ENCODE data around the gene MEX3A. TPM values are rescaled to one million over a fixed set of nuclear protein-coding genes. Genes with fewer than 3 reads are reported as not detected.
A peak's percentile ranks its signal among the peaks of the same experiment; 100 is the strongest.

MEX3A gene
- total RNA-seq, 1 experiment from 2014 or later = 68.0 TPM

- Histone ChIP-seq H2BK12ac (ENCODE audit: insufficient read length, low read depth, low read length) (no peak overlapping the region), H4K20me1 (ENCODE audit: control insufficient read depth, insufficient read depth, insufficient read length) (no peaks in the 10 kb centered on the region), H3K23ac (ENCODE audit: insufficient read length, low read depth, low read length) (no peak overlapping the region), H2AK5ac (ENCODE audit: insufficient read length, low read length) (no peak overlapping the region), H2BK120ac (ENCODE audit: low read depth, low read length, poor library complexity, severe bottlenecking) (no peak overlapping the region), H3K9me3 (ENCODE audit: control insufficient read depth, low read depth, low read length) (no peaks in the 10 kb centered on the region), H3K79me2 (ENCODE audit: insufficient read depth, low read length) (no peaks in the 10 kb centered on the region), H3K4me2 (ENCODE audit: insufficient read depth, insufficient read length, low read length) (no peak overlapping the region), H3K18ac (ENCODE audit: insufficient read length, low read depth, low read length) (no peak overlapping the region), H4K91ac (ENCODE audit: insufficient read length, low read depth, low read length) (no peak overlapping the region), H3K79me1 (ENCODE audit: insufficient read depth, low read depth, low read length, poor library complexity, severe bottlenecking) (no peaks in the 10 kb centered on the region), H3K9ac (ENCODE audit: extremely low read depth, insufficient read length, low read length) (no peak overlapping the region), H4K8ac (replicated peaks; ENCODE audit: insufficient read length, low read depth, low read length) (no peak overlapping the region), H3K14ac (ENCODE audit: insufficient read depth, low read length) (no peak overlapping the region), H4K5ac (ENCODE audit: insufficient read length, low read depth, low read length) (no peak overlapping the region), H2BK20ac (ENCODE audit: low read depth, low read length, poor library complexity, severe bottlenecking) (no peak overlapping the region), H3K4me1 (ENCODE audit: insufficient read depth, low read length) (no peaks in the 10 kb centered on the region), H3K23me2 (ENCODE audit: insufficient read length, low read depth, low read length, poor library complexity, severe bottlenecking) (no peaks in the 10 kb centered on the region), H3K27ac (ENCODE audit: insufficient read length, low read depth, low read length) (no peak overlapping the region), H2BK5ac (ENCODE audit: insufficient read length, low read length) (no peak overlapping the region), H3K4ac (ENCODE audit: low read depth, low read length) (no peak overlapping the region), H3K56ac (ENCODE audit: insufficient read length, low read depth, low read length) (no peak overlapping the region), H3T11ph (ENCODE audit: low read length) (no peak overlapping the region), H2BK15ac (ENCODE audit: low read depth, low read length) (no peak overlapping the region), H3K27me3 (ENCODE audit: insufficient read depth, low read length) (no peaks in the 10 kb centered on the region), H2AFZ (ENCODE audit: low read length) (no peak overlapping the region)
- H3K27ac Mint-ChIP-seq = peak overlapping the region in 2 of 3 experiments; percentile 7 to 23; a peak in 3 of 7 replicates
- no peak overlapping the region for H3K4me3 Mint-ChIP-seq
- H3K9me3 Mint-ChIP-seq = no peaks in the 10 kb centered on the region; a peak in 1 of 5 replicates
- no peaks in the 10 kb centered on the region for H3K4me1 Mint-ChIP-seq
- no CpG with 5 or more reads among the region's 4 CpGs for WGBS (ENCODE audit: extremely low coverage, insufficient read length, low lambda C conversion rate)
- TF ChIP-seq CTCF (conservative IDR thresholded peaks at IDR 0.05) = no peak
- H3K36me3 Mint-ChIP-seq (ENCODE audit: insufficient read depth in 1 of 3, low read depth in 3 of 3) = peaks cover 22 to 72% (median 65%) of the 10 kb centered on the region in 3 experiments
- DNase-seq = no peak
- H3K27me3 Mint-ChIP-seq (ENCODE audit: low read depth) = no peaks in the 10 kb centered on the region
Measured at GRCh38 chr1:156045076-156045475, 37.2 kb downstream of the MEX3A start.

All from H9 (cell line).